GM12878 (cell line): ENCODE measurements around the gene MANBA. TPM values are rescaled to one million over a fixed set of nuclear protein-coding genes. Genes with fewer than 3 reads are reported as not detected.

ENCODE experiments used
- ATAC-seq: fragments of 200-7000 bp; cut with Tn5 transposase; 3 replicates; pipeline ENCODE4 v1.9.1; 2020; ENCODE audit warnings: mild to moderate bottlenecking, moderate library complexity
- BruUV-seq: library from RNA; stranded (reverse); fragments of 400-500 nt; replicated peaks from 2 replicates; lab custom pipeline; 2021; lab: Mats Ljungman, UMichigan
- CTCF ChIA-PET: fragments of 300-600 bp; sonication (Branson Sonifier 250); formaldehyde crosslinking; extraction: SDS; loops from one replicate; lab custom pipeline; 2021; ENCODE audit warnings: inconsistent platforms; lab: Yijun Ruan, JAX
- POLR2A ChIA-PET: fragments of 350-600 bp; formaldehyde crosslinking; extraction: SDS; loops from one replicate; lab custom pipeline; 2021; ENCODE audit warnings: inconsistent platforms; lab: Charles Lee
- RAD21 ChIA-PET: fragments of 300-600 bp; sonication (Branson Sonifier 250); formaldehyde crosslinking; loops from one replicate; lab custom pipeline; 2023; ENCODE audit warnings: antibody characterized with exemption; ENCODE audit not compliant: unreplicated experiment; lab: Charles Lee
- SMC1A ChIA-PET: fragments of 300-600 bp; sonication (Branson Sonifier 250); formaldehyde crosslinking; loops from one replicate; lab custom pipeline; 2023; ENCODE audit not compliant: unreplicated experiment, uncharacterized antibody; lab: Charles Lee
- DNase-seq: peaks from one replicate; pipeline ENCODE4 v3.0.0-alpha.2; 2011; ENCODE audit warnings: low read depth, low spot score
- FAIRE-seq: peaks from 3 replicates; lab custom pipeline; 2011; peaks lifted over from hg19 to GRCh38; lab: Jason Lieb, UNC
- H2AFZ ChIP-seq: 2 replicates; pipeline ENCODE4 v1.6.0; 2011; ENCODE audit warnings: low read depth, low read length, control low read depth; ENCODE audit not compliant: control insufficient read depth
- H3K27ac ChIP-seq: 2 replicates; pipeline ENCODE4 v1.5.1; 2011; ENCODE audit warnings: control low read depth; ENCODE audit not compliant: control insufficient read depth, insufficient read depth
- H3K27me3 ChIP-seq, 2 experiments: replicated peaks in 1 of 2; 2 replicates each; pipeline versions ENCODE4 v1.6.0 to v1.6.1; 2011; ENCODE audit warnings: low read length in 1 of 2; ENCODE audit not compliant: control insufficient read depth in 2 of 2, insufficient read depth in 2 of 2
- H3K36me3 ChIP-seq, 2 experiments: 2 replicates each; pipeline ENCODE4 v1.5.1; 2011; ENCODE audit warnings: low read length in 1 of 2; ENCODE audit not compliant: control insufficient read depth in 2 of 2, insufficient read depth in 2 of 2
- H3K4me1 ChIP-seq: 2 replicates; pipeline ENCODE4 v1.6.1; 2011; ENCODE audit warnings: mild to moderate bottlenecking, low read length, moderate library complexity, mixed read lengths; ENCODE audit not compliant: control insufficient read depth, insufficient read depth
- H3K4me2 ChIP-seq: 2 replicates; pipeline ENCODE4 v1.6.0; 2011; ENCODE audit warnings: control low read depth; ENCODE audit not compliant: control insufficient read depth, insufficient read depth
- H3K4me3 ChIP-seq: fragments of 200-600 bp; sonication (generic); 2 replicates; pipeline ENCODE4 v1.5.1; 2016
- H3K79me2 ChIP-seq: 2 replicates; pipeline ENCODE4 v1.6.0; 2011; ENCODE audit warnings: low read length; ENCODE audit not compliant: control insufficient read depth, insufficient read depth
- H3K9ac ChIP-seq: 2 replicates; pipeline ENCODE4 v1.8.0; 2011; ENCODE audit warnings: low read length, control low read depth, mixed read lengths; ENCODE audit not compliant: control insufficient read depth, insufficient read depth
- H3K9me3 ChIP-seq: replicated peaks from 3 replicates; pipeline ENCODE4 v1.5.1; 2011; ENCODE audit warnings: mild to moderate bottlenecking, low read length; ENCODE audit not compliant: control insufficient read depth, insufficient read depth
- H4K20me1 ChIP-seq: 2 replicates; pipeline ENCODE4 v1.6.0; 2011; ENCODE audit not compliant: control insufficient read depth, insufficient read depth
- BCL3 ChIP-seq: IDR thresholded peaks from 2 replicates; pipeline ENCODE4 v1.6.1; 2011; ENCODE audit warnings: borderline replicate concordance, low read depth, mild to moderate bottlenecking, moderate library complexity, low read length; ENCODE audit not compliant: insufficient read depth, poor library complexity, severe bottlenecking
- E4F1 ChIP-seq: fragments of 450-650 bp; IDR thresholded peaks from 2 replicates; pipeline ENCODE4 v1.6.1; 2018; ENCODE audit warnings: borderline replicate concordance, mild to moderate bottlenecking; ENCODE audit not compliant: partially characterized antibody
- EZH2 ChIP-seq: IDR thresholded peaks from 2 replicates; pipeline ENCODE4 v1.6.1; 2012; ENCODE audit warnings: low read depth, mild to moderate bottlenecking, control low read depth, inconsistent platforms, low read length, borderline replicate concordance; ENCODE audit not compliant: control insufficient read depth
- IKZF2 ChIP-seq, 2 experiments: fragments of 450-650 bp; IDR thresholded peaks; 2 replicates each; pipeline ENCODE4 v1.6.1; 2017; ENCODE audit warnings: mild to moderate bottlenecking in 2 of 2, moderate library complexity in 2 of 2
- MAX ChIP-seq: IDR thresholded peaks from 2 replicates; pipeline ENCODE4 v1.6.1; 2012; ENCODE audit warnings: low read depth, low read length, improper control_type of control experiment
- RELA ChIP-seq: fragments of 450-650 bp; IDR thresholded peaks from 2 replicates; pipeline ENCODE4 v1.8.0; 2014; ENCODE audit warnings: borderline replicate concordance; ENCODE audit not compliant: partially characterized antibody
- RFX5 ChIP-seq: IDR thresholded peaks from 2 replicates; pipeline ENCODE4 v1.6.1; 2011; ENCODE audit warnings: low read depth, low read length, improper control_type of control experiment
- SMAD1 ChIP-seq: fragments of 450-650 bp; IDR thresholded peaks from 2 replicates; pipeline ENCODE4 v1.6.1; 2018; ENCODE audit warnings: mild to moderate bottlenecking, low read depth; ENCODE audit not compliant: partially characterized antibody
- YBX1 ChIP-seq: fragments of 450-650 bp; IDR thresholded peaks from 2 replicates; pipeline ENCODE4 v1.6.1; 2016; ENCODE audit warnings: antibody characterized with exemption
- ZBTB4 ChIP-seq: fragments of 450-650 bp; formaldehyde crosslinking; IDR thresholded peaks from 2 replicates; pipeline ENCODE4 v1.4.0; 2022; ENCODE audit warnings: mild to moderate bottlenecking, moderate library complexity
- ZNF687 ChIP-seq: fragments of 450-650 bp; IDR thresholded peaks from 2 replicates; pipeline ENCODE4 v1.6.1; 2017; ENCODE audit warnings: mild to moderate bottlenecking, moderate library complexity
- WGBS: methylation state at CpG from one replicate; pipeline ENCODE4 v1.1.6; 2016; ENCODE audit warnings: low lambda C conversion rate; ENCODE audit not compliant: insufficient replicate concordance, insufficient coverage; ENCODE audit errors: missing lambda C conversion rate; 5-methylcytosine and 5-hydroxymethylcytosine counted together
- in situ Hi-C: fragments of 300-500 bp; cut with MboI; formaldehyde crosslinking; loops from 9 replicates; pipeline ENCODE4 v1.14.3; 2018; ENCODE audit warnings: mixed read lengths
- intact Hi-C: fragments of 100-400 bp; cut with micrococcal nuclease; formaldehyde crosslinking; loops from one replicate; pipeline ENCODE4 v1.14.2; 2022; ENCODE audit not compliant: unreplicated experiment
- polyA plus RNA-seq, 11 experiments: library from polyadenylated mRNA; depleted of rRNA in 4 of 11; unstranded in 6 of 11; stranded (reverse) in 5 of 11; fragments of >200 nt; fragmentation: Nextera tagmentation in 4 of 11; fragmentation: Illumina TruSeq in 1 of 11; extraction: Ambion mirVana in 4 of 11; extraction: Trizol in 1 of 11; gene quantifications; 1 replicate in 1 of 11; 2 replicates in 10 of 11; pipeline versions ENCODE4 v1.2.1 to v1.2.3, GENCODE V29; 2011 to 2016; ENCODE audit warnings: inconsistent platforms in 2 of 11, missing spikeins in 2 of 11, low read depth in 1 of 11
- total RNA-seq, 4 experiments: library from RNA; depleted of rRNA in 3 of 4; stranded (reverse); fragments of >200 nt in 3 of 4; fragmentation: Illumina TruSeq in 1 of 4; extraction: Trizol in 1 of 4; gene quantifications; 2 replicates each; pipeline versions ENCODE4 v1.2.1 to v1.2.3, GENCODE V29; 2013 to 2021

The MANBA gene
- total and polyA plus RNA-seq, 10 of the 15 experiments (the other 5 are each of a cell fraction or from before 2014, with no cell fraction given): 3.8 to 19.0 (median 12.5) TPM

DNA sequence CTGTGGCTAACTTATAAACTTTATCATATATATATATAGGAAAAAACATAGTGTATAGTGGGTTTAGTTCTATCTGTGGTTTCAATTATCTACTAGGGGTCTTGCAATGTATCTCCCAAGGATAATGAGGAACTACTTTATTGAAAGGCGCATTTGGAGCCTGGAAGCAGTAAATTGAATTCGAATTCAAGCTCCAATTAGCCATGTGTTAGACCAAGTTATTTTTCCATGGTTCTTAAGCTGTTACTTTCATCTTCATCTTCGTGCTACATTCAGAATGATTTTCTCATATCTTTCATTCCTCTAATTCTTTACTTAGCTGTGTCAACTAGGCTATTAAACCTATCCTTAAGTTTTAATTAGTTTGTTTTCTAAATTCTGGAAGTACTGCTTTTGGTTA lies 27.2 kb upstream of the MANBA start:
- Histone ChIP-seq H2AFZ (no peak overlapping the region), H4K20me1 (no peaks in the 10 kb centered on the region), H3K79me2 (no peaks in the 10 kb centered on the region), H3K9ac (no peak overlapping the region), H3K4me2 (no peak overlapping the region), H3K9me3 (no peaks in the 10 kb centered on the region; the same call in 1 of the 3 replicates), H3K27me3 (no peaks in the 10 kb centered on the region), H3K36me3 (peaks cover 0 to 16% of the 10 kb centered on the region in 2 experiments; a peak in 2 of 4 replicates), H3K4me3 (no peak overlapping the region), H3K27ac (no peak overlapping the region), H3K4me1 (no peaks in the 10 kb centered on the region)
- ChIA-PET SMC1A (no interaction called here), POLR2A (no interaction called here), CTCF (no interaction called here), RAD21 (interaction anchor here (0.7 kb wide), 1 partner anchor 23 kb away, joined by 3 read pairs; no protein-coding TSS in a partner anchor)
- no TSS peak for BruUV-seq
- WGBS: 93% methylated on average over 3 of the region's 3 CpGs
- FAIRE-seq: no peak
- in situ Hi-C loops: no loop called here
- intact Hi-C loops: no loop called here
- ATAC-seq: no peak
- DNase-seq: no peak
- TF ChIP-seq MAX (no peak), ZNF687 (no peak), IKZF2 (IDR thresholded peaks at IDR 0.05) (no peak), BCL3 (no peak), EZH2 (no peak), ZBTB4 (CRISPR knock-in tag) (no peak), E4F1 (no peak), SMAD1 (no peak), YBX1 (no peak), RELA (no peak), RFX5 (no peak)
